ENCODE measurements around the gene TMEM18.

The TMEM18 gene

DNA sequence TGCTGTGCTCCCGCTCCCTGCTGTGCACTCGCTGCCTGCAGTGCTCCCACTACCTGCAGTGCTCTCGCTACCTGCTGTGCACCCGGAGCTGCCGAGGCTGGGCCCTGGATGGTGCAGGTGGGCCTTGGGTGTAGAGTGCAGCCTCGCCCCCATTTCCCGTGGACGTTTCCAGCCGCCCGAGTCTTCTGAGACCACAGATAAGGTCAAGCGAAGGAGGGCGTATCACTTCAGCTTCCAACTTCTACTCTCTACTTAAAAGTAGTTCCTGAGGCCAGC, 15.9 kb downstream of the TMEM18 start:
- Histone ChIP-seq H3K4me1 (ENCODE audit: control insufficient read depth in 1 of 2, insufficient read depth in 1 of 2, low read depth in 1 of 2, low read length in 1 of 2) (no peaks in the 10 kb centered on the region), H3K4me3 (ENCODE audit: low read depth in 1 of 2, low read length in 1 of 2) (no peak overlapping the region), H3K9me3 (peaks cover 10% of the 10 kb centered on the region), H3K27ac (no peak overlapping the region), H3K27me3 (peaks cover 14% of the 10 kb centered on the region), H3K36me3 (peaks cover 9% of the 10 kb centered on the region)
- TF ChIP-seq, protein P1, sequence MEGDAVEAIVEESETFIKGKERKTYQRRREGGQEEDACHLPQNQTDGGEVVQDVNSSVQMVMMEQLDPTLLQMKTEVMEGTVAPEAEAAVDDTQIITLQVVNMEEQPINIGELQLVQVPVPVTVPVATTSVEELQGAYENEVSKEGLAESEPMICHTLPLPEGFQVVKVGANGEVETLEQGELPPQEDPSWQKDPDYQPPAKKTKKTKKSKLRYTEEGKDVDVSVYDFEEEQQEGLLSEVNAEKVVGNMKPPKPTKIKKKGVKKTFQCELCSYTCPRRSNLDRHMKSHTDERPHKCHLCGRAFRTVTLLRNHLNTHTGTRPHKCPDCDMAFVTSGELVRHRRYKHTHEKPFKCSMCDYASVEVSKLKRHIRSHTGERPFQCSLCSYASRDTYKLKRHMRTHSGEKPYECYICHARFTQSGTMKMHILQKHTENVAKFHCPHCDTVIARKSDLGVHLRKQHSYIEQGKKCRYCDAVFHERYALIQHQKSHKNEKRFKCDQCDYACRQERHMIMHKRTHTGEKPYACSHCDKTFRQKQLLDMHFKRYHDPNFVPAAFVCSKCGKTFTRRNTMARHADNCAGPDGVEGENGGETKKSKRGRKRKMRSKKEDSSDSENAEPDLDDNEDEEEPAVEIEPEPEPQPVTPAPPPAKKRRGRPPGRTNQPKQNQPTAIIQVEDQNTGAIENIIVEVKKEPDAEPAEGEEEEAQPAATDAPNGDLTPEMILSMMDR (IDR thresholded peaks at IDR 0.05), result no peak

DNA sequence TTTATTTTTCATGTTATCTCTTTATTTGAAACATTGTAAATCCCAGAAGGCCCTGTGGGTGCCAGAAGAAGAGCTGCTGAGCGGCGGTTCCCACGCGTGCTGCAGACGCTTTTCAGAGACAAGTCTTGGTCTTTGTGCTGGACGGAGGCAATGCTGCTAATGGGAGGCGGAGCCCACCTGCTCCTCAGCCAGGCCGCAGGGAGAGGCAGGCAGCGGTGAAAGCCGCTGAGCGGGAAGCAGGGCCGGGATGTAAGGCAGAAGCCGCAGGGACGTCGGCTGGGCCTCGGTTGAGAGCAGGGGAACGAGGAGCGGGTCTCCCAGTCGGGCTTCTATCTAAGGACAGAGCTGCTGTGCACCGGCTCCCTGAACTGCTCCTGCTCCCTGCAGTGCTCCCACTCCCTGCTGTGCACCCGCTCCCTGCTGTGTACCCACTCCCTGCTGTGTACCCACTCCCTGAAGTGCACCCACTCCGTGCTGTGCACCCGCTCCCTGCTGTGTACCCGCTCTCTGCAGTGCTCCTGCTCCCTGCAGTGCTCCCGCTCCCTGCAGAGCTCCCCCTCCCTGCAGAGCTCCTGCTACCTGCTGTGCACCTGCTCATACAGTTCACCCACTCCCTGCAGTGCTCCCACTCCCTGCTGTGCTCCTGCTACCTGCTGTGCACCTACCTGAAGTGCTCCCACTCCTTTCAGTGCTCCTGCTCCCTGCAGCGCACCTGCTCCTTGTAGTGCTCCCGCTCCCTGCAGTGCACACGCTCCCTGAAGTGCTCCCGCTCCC, 16.4 kb downstream of the TMEM18 start:
- H3K4me3 ChIP-seq (ENCODE audit: low read depth in 1 of 2, low read length in 1 of 2), result no peak overlapping the region
- H3K27ac ChIP-seq, result no peak overlapping the region
- no peaks in the 10 kb centered on the region for H3K4me1 ChIP-seq (ENCODE audit: control insufficient read depth in 1 of 2, insufficient read depth in 1 of 2, low read depth in 1 of 2, low read length in 1 of 2)
- TF ChIP-seq, protein P1 (IDR thresholded peaks at IDR 0.05), result no peak
- H3K36me3 ChIP-seq, result peaks cover 4% of the 10 kb centered on the region
- peaks cover 5% of the 10 kb centered on the region for H3K9me3 ChIP-seq
- H3K27me3 ChIP-seq, result peaks cover 14% of the 10 kb centered on the region

- no peak overlapping the region for H3K4me3 ChIP-seq (ENCODE audit: low read depth in 1 of 2, low read length in 1 of 2)
- no peaks in the 10 kb centered on the region for H3K9me3 ChIP-seq
- H3K4me1 ChIP-seq (ENCODE audit: control insufficient read depth in 1 of 2, insufficient read depth in 1 of 2, low read depth in 1 of 2, low read length in 1 of 2), result no peaks in the 10 kb centered on the region
- H3K36me3 ChIP-seq, result peaks cover 4% of the 10 kb centered on the region
- peaks cover 14% of the 10 kb centered on the region for H3K27me3 ChIP-seq
- TF ChIP-seq, protein P1 (IDR thresholded peaks at IDR 0.05), result no peak
- H3K27ac ChIP-seq, result no peak overlapping the region
Observed at GRCh38 chr2:660029-660428, 17.2 kb downstream of the TMEM18 start.

GRCh38 chr2:658426-658825, 18.8 kb downstream of the TMEM18 start:
- peaks cover 2% of the 10 kb centered on the region for H3K36me3 ChIP-seq
- no peak overlapping the region for H3K27ac ChIP-seq
- no peaks in the 10 kb centered on the region for H3K9me3 ChIP-seq
- H3K27me3 ChIP-seq, result peaks cover 14% of the 10 kb centered on the region
- no peaks in the 10 kb centered on the region for H3K4me1 ChIP-seq (ENCODE audit: control insufficient read depth in 1 of 2, insufficient read depth in 1 of 2, low read depth in 1 of 2, low read length in 1 of 2)
- TF ChIP-seq, protein P1 (IDR thresholded peaks at IDR 0.05), result no peak
- H3K4me3 ChIP-seq (ENCODE audit: low read depth in 1 of 2, low read length in 1 of 2), result no peak overlapping the region

GRCh38 chr2:657766-658165, 19.4 kb downstream of the TMEM18 start:
- H3K4me3 ChIP-seq (ENCODE audit: low read depth in 1 of 2, low read length in 1 of 2), result no peak overlapping the region
- peaks cover 12% of the 10 kb centered on the region for H3K27me3 ChIP-seq
- TF ChIP-seq, protein P1 (IDR thresholded peaks at IDR 0.05), result no peak
- no peaks in the 10 kb centered on the region for H3K4me1 ChIP-seq (ENCODE audit: control insufficient read depth in 1 of 2, insufficient read depth in 1 of 2, low read depth in 1 of 2, low read length in 1 of 2)
- no peak overlapping the region for H3K27ac ChIP-seq
- no peaks in the 10 kb centered on the region for H3K9me3 ChIP-seq
- H3K36me3 ChIP-seq, result no peaks in the 10 kb centered on the region

All from neutrophil (primary cell).